ENCODE measurements around the gene RNF167.

Gene RNF167

GRCh38 chr17:4958102-4958501 lies 18.0 kb downstream of the RNF167 start:
- DNase-seq, result no peak

GRCh38 chr17:4959261-4959965 lies 19.3 kb downstream of the RNF167 start:
- no peak for DNase-seq

DNA sequence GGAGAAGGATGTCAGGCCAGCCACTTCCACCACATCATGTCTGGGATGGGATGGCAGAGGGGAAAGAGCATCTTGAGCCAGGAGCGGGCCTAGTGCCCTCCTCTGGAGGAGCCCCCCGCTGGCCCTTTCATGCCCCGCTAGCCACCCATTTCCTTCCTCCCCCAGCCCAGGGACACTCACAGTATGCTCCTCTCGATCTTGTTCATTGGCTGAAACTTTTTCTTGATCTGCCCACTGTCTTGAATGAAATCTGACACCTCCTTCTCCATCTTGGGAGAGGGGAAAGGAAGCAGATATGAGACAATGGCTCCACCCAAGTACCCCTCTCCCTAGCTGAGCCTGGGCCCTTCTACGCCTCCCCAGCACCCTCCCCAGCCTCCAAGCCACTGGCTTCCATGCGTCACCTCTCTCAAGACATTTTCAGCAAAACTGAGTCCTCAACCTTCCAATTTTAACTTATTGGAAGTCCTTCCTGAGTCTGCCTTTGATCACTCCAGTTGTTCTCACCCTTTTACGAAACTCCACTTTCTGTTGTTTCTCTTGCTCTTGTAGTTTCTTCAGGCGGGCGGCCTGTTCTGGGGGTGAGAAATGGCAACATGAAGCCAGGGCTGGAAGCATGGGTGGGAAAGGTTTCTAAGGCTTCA lies 20.3 kb downstream of the RNF167 start:
- DNase-seq, result no peak

GRCh38 chr17:4965311-4965986 lies 25.4 kb downstream of the RNF167 start:
- no peak for DNase-seq

DNA sequence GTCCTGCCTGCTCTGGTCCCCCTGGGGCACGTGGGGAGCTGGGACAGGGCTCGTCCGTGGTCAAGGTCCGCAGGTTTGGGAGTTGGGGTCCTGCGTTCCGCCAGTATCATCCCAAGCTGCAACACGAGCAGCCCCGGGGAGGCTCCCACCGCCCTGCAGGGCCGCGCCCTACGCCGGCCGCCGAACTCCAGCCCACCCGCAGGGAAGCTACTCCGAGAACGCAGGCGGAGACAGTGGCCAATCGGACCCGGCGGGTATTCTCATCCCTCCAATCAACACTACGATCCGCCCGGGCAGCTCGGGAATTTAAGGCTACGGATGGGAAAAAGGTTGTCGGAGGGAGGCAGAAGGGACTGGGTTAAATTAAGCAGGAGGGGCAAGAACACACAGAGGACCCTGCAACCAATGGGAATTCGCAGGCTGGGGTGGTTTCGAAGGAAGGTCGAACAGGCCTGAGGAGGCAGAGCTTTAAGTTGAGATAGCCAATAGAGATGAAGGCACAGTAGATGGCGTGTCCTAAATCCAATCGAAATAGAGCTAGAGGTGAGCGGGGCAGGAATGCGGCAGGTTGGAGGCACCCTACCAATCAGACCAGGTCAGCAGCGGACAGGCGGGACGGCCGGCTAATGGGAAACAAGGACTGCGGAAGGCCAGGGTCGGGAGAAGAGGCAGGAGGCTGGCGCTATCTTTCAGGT lies 26.9 kb downstream of the RNF167 start:
- DNase-seq, result peak; percentile 100

GRCh38 chr17:4967539-4968485 lies 27.7 kb downstream of the RNF167 start, which contains the start of gene SPAG7:
Gene SPAG7 (minus strand): TSS chr17:4967817. CDS start chr17:4967804, 13 bp downstream.
- DNase-seq, result peak; percentile 99

- DNase-seq, result no peak
Measured at GRCh38 chr17:4968486-4969046, 28.5 kb downstream of the RNF167 start.

GRCh38 chr17:4969047-4969550 lies 29.0 kb downstream of the RNF167 start:
- DNase-seq, result peak; percentile 90

GRCh38 chr17:4969551-4970173 lies 29.6 kb downstream of the RNF167 start:
- DNase-seq, result no peak

DNA sequence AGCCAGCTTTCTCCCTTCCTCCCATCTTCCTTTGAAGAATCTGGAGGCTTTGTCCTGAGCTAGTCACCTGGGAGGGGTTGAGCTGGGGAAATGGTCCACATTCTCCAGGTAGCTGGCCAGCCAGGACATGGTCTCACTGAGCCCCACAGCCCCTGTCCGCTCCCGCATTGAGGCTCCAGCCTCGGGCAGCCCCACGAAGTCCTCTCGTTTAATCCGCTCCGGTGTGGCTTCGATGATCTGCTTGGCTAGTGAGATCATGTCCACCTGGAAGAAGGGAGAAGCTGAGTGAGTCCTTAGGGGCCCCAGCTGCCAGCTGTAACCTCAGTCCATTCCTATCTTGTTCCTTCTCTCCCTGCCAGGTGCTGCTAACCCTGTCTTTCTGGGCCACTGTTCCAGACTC lies 30.2 kb downstream of the RNF167 start:
- DNase-seq, result no peak

- no peak for DNase-seq
Measured at GRCh38 chr17:4971826-4972225, 31.8 kb downstream of the RNF167 start.

- no peak for DNase-seq
Measured at GRCh38 chr17:4972322-4972721, 32.3 kb downstream of the RNF167 start.

- no peak for DNase-seq
Measured at GRCh38 chr17:4972752-4973151, 32.7 kb downstream of the RNF167 start.

- no peak for DNase-seq
Measured at GRCh38 chr17:4973256-4974114, 33.4 kb downstream of the RNF167 start.

- DNase-seq, result no peak
Measured at GRCh38 chr17:4974115-4974670, 34.1 kb downstream of the RNF167 start.

DNA sequence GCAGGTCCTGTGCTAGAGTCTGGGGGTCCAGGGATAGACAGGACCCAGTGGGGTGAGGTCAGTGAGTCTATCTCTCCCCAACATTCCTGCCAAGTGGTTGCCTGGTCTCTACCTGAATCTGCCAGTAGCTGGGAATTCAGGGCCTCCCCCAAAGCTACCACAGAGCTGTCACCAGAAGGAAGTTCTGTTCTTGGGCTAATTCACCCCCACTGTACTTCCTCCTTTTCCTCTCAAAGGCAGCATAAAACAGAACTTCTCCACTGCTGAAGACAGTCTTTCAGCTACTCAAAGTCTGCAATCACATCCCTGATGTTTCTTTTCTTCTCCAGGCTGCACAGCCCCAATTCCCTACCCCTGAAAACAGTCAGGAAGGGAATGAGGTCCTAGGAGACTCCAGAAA lies 38.7 kb downstream of the RNF167 start:
- no peak for DNase-seq

GRCh38 chr17:4980644-4981216 lies 40.7 kb downstream of the RNF167 start:
- peak; percentile 80 for DNase-seq

DNA sequence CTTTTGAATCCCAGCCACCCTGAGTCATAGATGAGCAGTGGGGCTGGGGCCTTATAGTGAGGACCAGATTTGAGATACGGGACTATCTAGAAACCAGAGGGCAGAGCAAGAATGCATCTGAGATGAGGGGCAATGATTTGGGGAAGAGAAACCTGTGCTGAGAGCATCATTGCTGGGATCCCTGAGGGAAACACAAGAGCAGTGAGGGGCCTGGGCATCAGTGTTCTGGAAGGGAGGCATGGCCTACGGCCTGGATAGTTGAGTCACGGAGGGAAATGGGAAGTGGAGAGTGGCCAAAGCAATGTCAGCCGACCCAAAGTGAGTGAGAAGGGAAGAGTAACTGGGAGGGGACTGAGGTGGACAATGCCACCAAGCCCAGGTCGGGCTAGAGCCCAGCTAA lies 42.2 kb downstream of the RNF167 start:
- DNase-seq, result peak; percentile 32

GRCh38 chr17:4986403-4986802 lies 46.3 kb downstream of the RNF167 start:
- no peak for DNase-seq

All from islet precursor cell (in vitro differentiated cells).